GM23338 (cell line): Measurements from ENCODE around the gene FNDC3B. TPM values are rescaled to one million over a fixed set of nuclear protein-coding genes. Genes with fewer than 3 reads are reported as not detected.

Experiments used
- ATAC-seq: fragments of 200-7000 bp; cut with Tn5 transposase; 3 replicates; pipeline ENCODE4 v1.9.1; 2020
- DNase-seq: peaks from one replicate; pipeline ENCODE4 v3.0.0-alpha.2; 2015; ENCODE audit warnings: low spot score
- H2AFZ ChIP-seq: fragments of 200-600 bp; sonication (generic); 2 replicates; pipeline ENCODE4 v1.8.0; 2016; ENCODE audit warnings: antibody characterized with exemption, mild to moderate bottlenecking, moderate library complexity
- H3F3A ChIP-seq: fragments of 200-600 bp; sonication (generic); replicated peaks from 2 replicates; pipeline ENCODE4 v1.8.0; 2017; ENCODE audit warnings: antibody characterized with exemption, mixed run types, low read depth
- H3K27ac ChIP-seq: fragments of 200-600 bp; sonication (generic); 2 replicates; pipeline ENCODE4 v1.6.1; 2016; ENCODE audit warnings: low read depth
- H3K27me3 ChIP-seq: fragments of 200-600 bp; sonication (generic); 2 replicates; pipeline ENCODE4 v1.8.0; 2016; ENCODE audit warnings: mild to moderate bottlenecking, mixed run types, moderate library complexity; ENCODE audit not compliant: insufficient read depth
- H3K36me3 ChIP-seq: fragments of 200-600 bp; sonication (generic); 2 replicates; pipeline ENCODE4 v1.8.0; 2016; ENCODE audit warnings: mild to moderate bottlenecking; ENCODE audit not compliant: insufficient read depth
- H3K4me1 ChIP-seq: fragments of 200-600 bp; sonication (generic); 2 replicates; pipeline ENCODE4 v1.8.0; 2016; ENCODE audit warnings: mild to moderate bottlenecking, moderate library complexity; ENCODE audit not compliant: insufficient read depth
- H3K4me2 ChIP-seq: fragments of 200-600 bp; sonication (generic); 2 replicates; pipeline ENCODE4 v1.7.1; 2017; ENCODE audit warnings: mixed run types
- H3K4me3 ChIP-seq: fragments of 200-600 bp; sonication (generic); 2 replicates; pipeline ENCODE4 v1.6.1; 2016; ENCODE audit warnings: mixed run types
- H3K79me2 ChIP-seq: fragments of 200-600 bp; sonication (generic); replicated peaks from 2 replicates; pipeline ENCODE4 v1.8.0; 2017; ENCODE audit warnings: mild to moderate bottlenecking; ENCODE audit not compliant: insufficient read depth
- H3K9me2 ChIP-seq: fragments of 200-600 bp; sonication (generic); 2 replicates; pipeline ENCODE4 v1.8.0; 2017; ENCODE audit not compliant: insufficient read depth
- H4K20me1 ChIP-seq: fragments of 200-600 bp; sonication (generic); replicated peaks from 2 replicates; pipeline ENCODE4 v1.8.0; 2017; ENCODE audit warnings: mild to moderate bottlenecking; ENCODE audit not compliant: insufficient read depth
- H3K27ac Mint-ChIP-seq: 2 replicates; pipeline ENCODE4 v1.8.0; 2020; ENCODE audit warnings: inconsistent platforms, mild to moderate bottlenecking, moderate library complexity, mixed read lengths
- H3K27me3 Mint-ChIP-seq: 3 replicates; pipeline ENCODE4 v1.8.0; 2022; ENCODE audit warnings: low read depth, mild to moderate bottlenecking, moderate library complexity, mixed read lengths, inconsistent platforms; ENCODE audit not compliant: insufficient read depth, poor library complexity
- H3K36me3 Mint-ChIP-seq: 3 replicates; pipeline ENCODE4 v1.8.0; 2021; ENCODE audit warnings: low read depth, mild to moderate bottlenecking, inconsistent platforms, moderate library complexity, mixed read lengths
- H3K4me1 Mint-ChIP-seq: 3 replicates; pipeline ENCODE4 v1.8.0; 2020; ENCODE audit warnings: mild to moderate bottlenecking, inconsistent platforms, mixed read lengths
- H3K4me3 Mint-ChIP-seq: 3 replicates; pipeline ENCODE4 v1.8.0; 2021; ENCODE audit warnings: moderate library complexity, mild to moderate bottlenecking, inconsistent platforms, mixed read lengths
- H3K9me3 Mint-ChIP-seq: 3 replicates; pipeline ENCODE4 v1.8.0; 2020; ENCODE audit warnings: moderate library complexity, mild to moderate bottlenecking, inconsistent platforms, mixed read lengths
- CREB1 ChIP-seq: fragments of 250-450 bp; sonication (Bioruptor Pico); IDR thresholded peaks from 2 replicates; pipeline ENCODE4 v1.5.0; 2020; ENCODE audit warnings: low read depth, mild to moderate bottlenecking, moderate library complexity
- CTCF ChIP-seq, 2 experiments: fragments of 200-600 bp in 1 of 2; sonication (generic) in 1 of 2; conservative IDR thresholded peaks; 2 replicates each; pipeline versions ENCODE4 v1.5.1 to v1.6.1; 2016 to 2017; ENCODE audit warnings: antibody characterized with exemption in 2 of 2, low read depth in 2 of 2, mild to moderate bottlenecking in 2 of 2, moderate library complexity in 1 of 2
- EZH2 ChIP-seq: fragments of 200-600 bp; sonication (generic); IDR thresholded peaks from one replicate; pipeline ENCODE4 v1.8.0; 2017; ENCODE audit warnings: antibody characterized with exemption, mild to moderate bottlenecking, low read depth; ENCODE audit not compliant: unreplicated experiment
- EZH2phosphoT487 ChIP-seq: fragments of 200-600 bp; sonication (generic); IDR thresholded peaks from one replicate; pipeline ENCODE4 v1.8.1; 2018; ENCODE audit warnings: antibody characterized with exemption; ENCODE audit not compliant: unreplicated experiment
- JUNB ChIP-seq: IDR thresholded peaks from one replicate; pipeline ENCODE4 v1.6.1; 2016; ENCODE audit warnings: antibody characterized with exemption; ENCODE audit not compliant: unreplicated experiment
- NANOG ChIP-seq: IDR thresholded peaks from 2 replicates; pipeline ENCODE4 v1.6.1; 2016; ENCODE audit warnings: antibody characterized with exemption, borderline replicate concordance
- POLR2AphosphoS5 ChIP-seq: IDR thresholded peaks from 2 replicates; pipeline ENCODE4 v1.6.1; 2016; ENCODE audit warnings: antibody characterized with exemption, low read depth
- REST ChIP-seq: IDR thresholded peaks from one replicate; pipeline ENCODE4 v1.6.1; 2018; ENCODE audit warnings: antibody characterized with exemption; ENCODE audit not compliant: unreplicated experiment
- STAT1 ChIP-seq: IDR thresholded peaks from one replicate; pipeline ENCODE4 v1.6.1; 2016; ENCODE audit warnings: antibody characterized with exemption; ENCODE audit not compliant: unreplicated experiment
- ZNF114 ChIP-seq: fragments of 250-450 bp; sonication (Bioruptor Pico); IDR thresholded peaks from 2 replicates; pipeline ENCODE4 v1.5.0; 2020; ENCODE audit warnings: mild to moderate bottlenecking, moderate library complexity
- ZNF331 ChIP-seq: fragments of 250-450 bp; sonication (Bioruptor Pico); IDR thresholded peaks from 2 replicates; pipeline ENCODE4 v1.5.0; 2020; ENCODE audit warnings: low read depth, mild to moderate bottlenecking, moderate library complexity
- ZNF462 ChIP-seq: fragments of 250-450 bp; sonication (Bioruptor Pico); IDR thresholded peaks from 2 replicates; pipeline ENCODE4 v1.5.0; 2020; ENCODE audit warnings: mild to moderate bottlenecking, moderate library complexity
- polyA plus RNA-seq: library from polyadenylated mRNA; unstranded; fragments of >200 nt; fragmentation: Nextera tagmentation; extraction: Ambion mirVana; gene quantifications from 2 replicates; pipeline ENCODE4 v1.2.1, GENCODE V29; 2016
- total RNA-seq: library from RNA; depleted of rRNA; stranded (reverse); fragments of >200 nt; shearing (Covaris generic); gene quantifications from 2 replicates; pipeline ENCODE4 v1.2.3, GENCODE V29; 2014
- TF ChIP-seq, protein P1 (sequence below): IDR thresholded peaks from 2 replicates; pipeline ENCODE4 v1.6.1; 2016; ENCODE audit warnings: antibody characterized with exemption

Gene FNDC3B
- total and polyA plus RNA-seq, 2 experiments from 2014 or later = 19.1 to 55.4 TPM

DNA sequence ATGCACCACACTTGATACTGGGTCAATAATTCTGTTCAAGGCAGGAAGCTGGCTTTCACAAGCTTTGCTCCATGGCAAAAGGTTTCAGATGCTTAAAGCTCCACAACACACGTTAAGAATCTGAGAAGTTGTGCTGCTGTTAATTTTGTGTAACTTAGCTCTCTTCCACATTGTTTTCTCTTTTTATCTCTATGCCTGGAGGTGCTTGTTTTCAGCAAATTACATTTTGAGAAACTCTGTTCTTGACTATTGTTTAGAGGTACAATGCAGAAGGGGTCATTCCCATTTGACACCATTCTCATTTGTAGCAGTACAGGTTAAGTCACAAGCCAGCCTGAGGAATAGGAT lies 156.0 kb downstream of the FNDC3B start:
- no peak overlapping the region for H2AFZ ChIP-seq
- peaks cover 82% of the 10 kb centered on the region for H3K79me2 ChIP-seq
- H3K36me3 ChIP-seq = no peaks in the 10 kb centered on the region
- H3K27ac ChIP-seq = no peak overlapping the region
- no peak overlapping the region for H3K4me2 ChIP-seq
- no peak for TF ChIP-seq ZNF114
- no peak for TF ChIP-seq STAT1
- no peak for TF ChIP-seq CTCF (conservative IDR thresholded peaks at IDR 0.05; ENCODE audit: low read depth in 2 of 2)
- TF ChIP-seq POLR2AphosphoS5 = no peak
- no peak for TF ChIP-seq ZNF331 (CRISPR knock-in tag)
- no peak for TF ChIP-seq ZNF462
- no peak for TF ChIP-seq JUNB
- no peak for TF ChIP-seq EZH2
- no peak for TF ChIP-seq NANOG
- no peak for TF ChIP-seq EZH2phosphoT487
- no peak for TF ChIP-seq REST
- TF ChIP-seq CREB1 = no peak
- TF ChIP-seq, protein P1, sequence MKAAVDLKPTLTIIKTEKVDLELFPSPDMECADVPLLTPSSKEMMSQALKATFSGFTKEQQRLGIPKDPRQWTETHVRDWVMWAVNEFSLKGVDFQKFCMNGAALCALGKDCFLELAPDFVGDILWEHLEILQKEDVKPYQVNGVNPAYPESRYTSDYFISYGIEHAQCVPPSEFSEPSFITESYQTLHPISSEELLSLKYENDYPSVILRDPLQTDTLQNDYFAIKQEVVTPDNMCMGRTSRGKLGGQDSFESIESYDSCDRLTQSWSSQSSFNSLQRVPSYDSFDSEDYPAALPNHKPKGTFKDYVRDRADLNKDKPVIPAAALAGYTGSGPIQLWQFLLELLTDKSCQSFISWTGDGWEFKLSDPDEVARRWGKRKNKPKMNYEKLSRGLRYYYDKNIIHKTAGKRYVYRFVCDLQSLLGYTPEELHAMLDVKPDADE = no peak
- no peak for ATAC-seq
- no peaks in the 10 kb centered on the region; the same call in 1 of the 2 replicates for H4K20me1 ChIP-seq
- no peaks in the 10 kb centered on the region for H3K27me3 ChIP-seq
- H3K4me1 Mint-ChIP-seq = peaks cover 22% of the 10 kb centered on the region
- no peak for DNase-seq
- no peak overlapping the region for H3K27ac Mint-ChIP-seq
- H3K9me3 Mint-ChIP-seq = 0 out of 3 replicates have a peak, but pooled peaks cover 2% of the 10 kb centered on the region
- H3K4me3 Mint-ChIP-seq = no peak overlapping the region
- H3F3A ChIP-seq = no peaks in the 10 kb centered on the region
- no peak overlapping the region for H3K4me3 ChIP-seq
- H3K4me1 ChIP-seq = peaks cover 10% of the 10 kb centered on the region
- H3K27me3 Mint-ChIP-seq = peaks cover 10% of the 10 kb centered on the region
- H3K36me3 Mint-ChIP-seq = peaks cover 14% of the 10 kb centered on the region
- no peaks in the 10 kb centered on the region for H3K9me2 ChIP-seq
